HUES48 (cell line): ENCODE measurements around the gene CDC25B.

Experiments used
- H3K27ac ChIP-seq: one replicate; pipeline ENCODE4 v1.7.0; 2013; ENCODE audit warnings: low read depth, low read length, inconsistent platforms
- H3K27me3 ChIP-seq: 2 replicates; pipeline ENCODE4 v1.6.1; 2013; ENCODE audit warnings: mild to moderate bottlenecking, low read length; ENCODE audit not compliant: control insufficient read depth, insufficient read depth
- H3K36me3 ChIP-seq: 2 replicates; pipeline ENCODE4 v1.6.1; 2013; ENCODE audit warnings: low read length; ENCODE audit not compliant: control insufficient read depth, insufficient read depth
- H3K4me1 ChIP-seq: 2 replicates; pipeline ENCODE4 v1.6.1; 2013; ENCODE audit warnings: mild to moderate bottlenecking, low read length; ENCODE audit not compliant: control insufficient read depth, insufficient read depth
- H3K4me3 ChIP-seq: 2 replicates; pipeline ENCODE4 v1.5.1; 2013; ENCODE audit warnings: mild to moderate bottlenecking, low read depth, low read length
- H3K9ac ChIP-seq: 2 replicates; pipeline ENCODE4 v1.6.1; 2013; ENCODE audit warnings: mild to moderate bottlenecking, low read depth, low read length, moderate library complexity
- H3K9me3 ChIP-seq: 2 replicates; pipeline ENCODE4 v1.6.1; 2013; ENCODE audit warnings: low read length; ENCODE audit not compliant: control insufficient read depth, insufficient read depth

The CDC25B gene

DNA sequence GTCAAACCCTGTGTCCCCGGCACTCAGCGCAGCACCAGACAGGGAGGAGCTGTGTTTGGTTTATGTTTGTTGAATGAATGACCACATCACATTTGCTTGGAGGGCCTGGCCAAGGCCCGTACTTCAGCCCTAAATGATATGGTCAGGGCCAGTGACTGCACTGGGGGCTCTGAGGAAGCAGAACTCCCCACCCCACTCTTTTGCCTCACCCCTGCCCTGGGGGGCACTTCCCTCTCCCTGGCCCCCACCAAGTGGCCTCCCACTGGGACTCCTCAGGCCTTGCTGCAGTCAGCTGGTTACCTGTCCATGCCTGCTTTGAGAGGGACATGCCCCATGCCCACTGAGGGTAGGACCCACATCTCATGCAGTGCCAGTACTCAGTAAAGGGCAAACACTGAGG lies 31.5 kb upstream of the CDC25B start:
- Histone ChIP-seq H3K36me3 (peaks cover 11% of the 10 kb centered on the region; the same call in 1 of the 2 replicates), H3K9ac (no peak overlapping the region), H3K27ac (no peak overlapping the region), H3K27me3 (no peaks in the 10 kb centered on the region), H3K4me1 (peaks cover 14% of the 10 kb centered on the region), H3K4me3 (no peak overlapping the region), H3K9me3 (no peaks in the 10 kb centered on the region)

DNA sequence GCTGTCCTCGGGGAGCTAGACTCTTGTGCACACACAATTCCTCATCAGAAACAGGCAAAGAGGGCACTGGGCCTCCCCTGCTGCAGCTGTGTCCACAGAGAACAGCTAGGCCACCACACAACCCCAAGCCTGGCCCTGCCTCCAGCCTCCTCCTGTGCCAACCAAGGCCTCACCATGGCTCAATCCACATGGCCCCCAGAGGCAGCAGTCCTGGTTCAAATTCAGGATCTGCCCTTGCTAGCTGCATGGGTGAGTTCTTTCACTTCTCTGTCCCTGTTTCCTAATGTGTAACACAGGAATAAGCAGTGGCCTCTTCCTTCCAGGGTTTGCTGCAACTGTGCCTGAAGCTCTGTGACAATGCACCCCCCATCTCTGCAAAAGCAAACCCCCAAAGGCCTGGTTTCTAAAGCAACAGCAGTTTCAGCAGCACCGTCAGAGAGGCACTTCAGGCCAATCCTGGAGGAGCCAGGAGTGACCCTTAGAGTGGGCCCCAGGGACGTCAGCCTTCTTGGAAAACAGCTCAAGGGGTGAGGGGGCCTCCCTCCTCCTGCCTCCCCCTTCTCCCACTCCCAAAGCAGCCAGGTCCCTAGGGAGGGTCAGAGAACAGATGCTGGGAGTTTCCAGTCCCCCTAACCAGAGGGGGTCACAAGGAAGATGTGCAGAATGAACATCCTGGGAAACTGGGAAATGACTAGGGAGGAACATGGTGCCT lies 30.8 kb upstream of the CDC25B start:
- no peaks in the 10 kb centered on the region for H3K9me3 ChIP-seq
- no peaks in the 10 kb centered on the region for H3K27me3 ChIP-seq
- H3K4me1 ChIP-seq: peaks cover 14% of the 10 kb centered on the region
- no peak overlapping the region for H3K4me3 ChIP-seq
- no peak overlapping the region for H3K27ac ChIP-seq
- peaks cover 9% of the 10 kb centered on the region; the same call in 1 of the 2 replicates for H3K36me3 ChIP-seq
- no peak overlapping the region for H3K9ac ChIP-seq

DNA sequence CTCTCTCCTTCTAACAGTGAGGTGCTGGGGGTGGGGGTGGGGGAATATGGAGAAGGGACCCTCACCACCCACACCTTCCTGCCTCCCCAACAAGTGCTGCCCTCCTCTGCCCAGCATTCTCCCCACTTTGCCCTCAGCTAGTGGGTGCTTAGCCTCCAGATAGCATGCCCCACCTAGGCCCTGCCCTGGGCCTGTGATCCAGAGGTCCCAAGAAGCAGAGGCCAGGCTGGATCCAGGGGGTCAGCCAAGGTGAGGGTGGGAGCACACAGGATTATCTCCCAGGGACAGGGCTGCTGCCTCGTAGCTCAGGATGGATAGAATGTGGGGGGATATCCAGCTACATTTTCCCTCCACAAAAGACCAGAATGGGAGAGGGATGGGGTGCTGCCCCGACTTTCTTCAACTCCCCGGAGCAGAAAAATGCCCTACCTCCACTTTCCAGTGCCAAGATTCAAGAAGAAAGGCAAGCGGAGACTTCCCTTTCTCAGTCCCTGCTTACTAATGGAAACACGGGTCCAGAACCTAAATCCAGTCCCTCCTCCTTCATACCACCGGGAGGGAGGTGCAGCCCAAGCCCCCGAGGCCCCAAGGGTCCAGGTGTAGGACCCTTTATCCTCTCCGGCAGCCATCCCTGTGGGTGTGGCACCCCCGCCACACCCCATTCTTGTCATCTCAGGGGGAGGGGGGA lies 29.5 kb upstream of the CDC25B start:
- Histone ChIP-seq H3K9me3 (no peaks in the 10 kb centered on the region), H3K27me3 (no peaks in the 10 kb centered on the region), H3K36me3 (peaks cover 6% of the 10 kb centered on the region; the same call in 1 of the 2 replicates), H3K4me3 (peak overlapping the region; percentile 89), H3K27ac (no peak overlapping the region), H3K9ac (no peak overlapping the region; the same call in 1 of the 2 replicates), H3K4me1 (peaks cover 10% of the 10 kb centered on the region; the same call in 1 of the 2 replicates)

DNA sequence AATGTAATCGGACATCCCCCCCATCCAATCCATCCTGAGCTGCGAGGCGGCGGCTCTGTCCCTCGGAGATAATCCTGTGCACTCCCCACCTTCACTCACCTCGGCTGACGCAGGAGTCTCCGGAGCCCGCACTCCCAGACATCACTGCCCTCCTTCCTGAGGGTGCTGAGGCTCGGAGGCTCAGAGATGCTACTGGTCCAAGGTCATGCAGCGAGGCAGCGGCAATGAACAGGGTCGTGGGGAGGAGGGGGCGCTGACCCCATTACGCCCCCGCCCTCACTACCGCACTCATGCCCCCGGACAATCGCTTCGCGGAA lies 29.0 kb upstream of the CDC25B start:
- peak overlapping the region; percentile 33 for H3K27ac ChIP-seq
- peaks cover 3% of the 10 kb centered on the region; the same call in 1 of the 2 replicates for H3K36me3 ChIP-seq
- H3K9ac ChIP-seq: peak overlapping the region; percentile 37; the same call in 1 of the 2 replicates
- H3K9me3 ChIP-seq: no peaks in the 10 kb centered on the region
- H3K4me1 ChIP-seq: peaks cover 10% of the 10 kb centered on the region; the same call in 1 of the 2 replicates
- no peaks in the 10 kb centered on the region for H3K27me3 ChIP-seq
- peak overlapping the region; percentile 89 for H3K4me3 ChIP-seq

DNA sequence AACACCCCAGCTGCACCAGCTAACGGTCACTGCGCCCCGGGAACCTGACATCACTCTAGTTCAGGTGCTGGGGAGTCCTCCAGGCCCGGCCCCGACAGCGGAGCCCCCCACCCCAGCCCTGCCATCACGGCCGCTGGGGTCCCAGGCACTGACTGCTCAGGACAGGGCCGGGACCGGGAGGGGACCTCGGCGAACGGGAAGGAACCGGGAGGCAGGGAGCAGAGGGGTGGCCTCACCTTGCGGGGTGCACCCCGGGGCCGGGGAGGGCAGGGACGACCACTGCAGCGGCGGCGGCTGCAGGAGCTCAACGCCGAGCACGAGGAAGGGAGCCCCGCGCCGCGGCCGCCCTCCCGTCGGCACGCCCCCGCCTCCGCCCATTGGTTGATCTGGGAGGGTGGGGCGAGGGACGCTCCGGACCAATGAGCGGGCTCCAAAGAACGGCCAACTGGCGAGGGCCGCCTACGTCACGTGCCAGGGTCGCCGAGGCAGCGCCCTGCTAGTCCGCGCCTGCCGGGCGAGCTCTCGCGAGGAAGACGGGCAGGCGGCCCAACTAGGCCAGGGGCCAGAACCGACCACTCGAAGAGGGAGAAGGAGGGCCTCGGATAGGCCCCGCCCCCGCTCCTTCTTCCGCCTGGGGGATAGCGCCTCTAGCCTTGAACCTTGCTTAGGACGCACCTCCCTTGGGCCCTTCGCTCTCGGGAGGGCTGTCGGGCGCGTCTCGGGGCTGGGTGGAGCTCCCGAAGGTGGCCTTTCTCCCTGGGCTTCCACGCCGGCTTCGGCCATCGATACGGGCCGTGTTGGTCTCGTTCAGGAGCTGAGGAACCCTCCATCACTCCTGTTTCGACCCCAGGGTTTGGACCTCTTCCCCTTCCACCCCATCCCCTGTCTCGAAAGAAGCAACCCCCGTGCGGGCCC lies 28.4 kb upstream of the CDC25B start, which contains the start of gene ADISSP:
Gene ADISSP, minus strand, starts transcription at position 327 of the 915 bp plus-strand sequence. CDS start 7,653 bp downstream, outside the sequence.
- Histone ChIP-seq H3K9me3 (no peaks in the 10 kb centered on the region), H3K27me3 (no peaks in the 10 kb centered on the region), H3K36me3 (no peaks in the 10 kb centered on the region; the same call in 1 of the 2 replicates), H3K4me3 (peak within 1 kb of the TSS; percentile 89), H3K9ac (peak within 1 kb of the TSS; percentile 63), H3K4me1 (peaks cover 10% of the 10 kb centered on the region; the same call in 1 of the 2 replicates), H3K27ac (peak within 1 kb of the TSS; percentile 80)

DNA sequence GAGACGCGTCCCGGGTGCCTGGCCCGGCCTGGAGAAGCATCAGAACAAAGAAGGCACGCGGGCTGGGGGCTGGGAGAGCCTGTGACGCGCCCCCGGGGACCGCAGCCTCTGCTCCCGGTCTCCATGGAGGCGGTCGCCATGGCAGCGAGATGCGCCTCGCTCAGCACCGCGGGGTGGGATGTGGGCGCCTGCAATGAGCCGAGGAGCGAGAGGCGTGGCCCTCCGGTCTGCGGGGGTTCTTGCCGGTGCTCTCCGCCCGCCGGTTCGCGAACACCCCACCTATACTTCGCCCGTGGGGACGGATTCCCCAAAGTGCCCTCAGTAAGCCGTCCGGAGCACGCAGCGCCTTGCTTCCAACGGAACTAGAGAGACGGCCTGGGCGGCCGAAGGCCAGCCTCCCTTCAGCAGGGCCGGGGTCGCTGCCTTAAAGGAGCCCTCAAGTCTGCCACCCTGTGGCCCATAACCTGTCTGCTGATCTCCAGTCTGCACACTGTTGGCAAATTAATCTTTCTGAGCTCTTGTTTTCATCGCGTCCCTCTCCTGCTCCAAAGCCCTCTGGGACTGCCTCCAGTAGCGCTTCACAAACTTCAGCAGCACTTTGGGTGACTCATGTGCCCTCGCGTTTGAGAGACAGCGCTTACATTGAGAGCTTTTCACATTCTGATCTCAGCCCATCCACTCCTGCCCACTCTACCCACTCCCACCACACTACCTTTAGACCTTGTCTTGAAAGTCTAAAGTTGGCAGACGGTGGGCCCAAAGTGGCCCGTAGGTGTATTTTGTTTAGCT lies 27.6 kb upstream of the CDC25B start:
- H3K27me3 ChIP-seq: no peaks in the 10 kb centered on the region
- H3K36me3 ChIP-seq: no peaks in the 10 kb centered on the region; the same call in 1 of the 2 replicates
- peak overlapping the region; percentile 89 for H3K4me3 ChIP-seq

DNA sequence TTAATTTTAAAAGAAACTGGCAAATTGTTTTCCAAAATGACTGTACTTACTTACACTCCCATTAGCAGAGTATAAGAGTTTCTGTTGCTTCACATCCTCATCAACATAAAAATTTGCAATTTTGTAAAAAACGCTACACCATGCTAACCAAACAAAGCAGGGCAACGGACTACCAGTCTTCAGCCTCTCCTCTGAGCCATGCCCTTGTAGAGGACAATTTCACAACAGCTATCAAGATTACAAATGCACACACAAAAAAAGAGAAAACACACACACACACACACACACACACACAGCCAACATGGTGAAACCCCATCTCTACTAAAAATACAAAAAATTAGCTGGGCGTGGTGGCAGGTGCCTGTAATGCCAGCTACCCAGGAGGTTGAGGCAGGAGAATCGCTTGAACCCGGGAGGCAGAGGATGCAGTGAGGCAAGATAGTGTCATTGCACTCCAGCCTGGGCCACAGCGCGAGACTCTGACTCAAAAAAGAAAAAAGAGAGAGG lies 24.5 kb upstream of the CDC25B start:
- H3K4me3 ChIP-seq: no peak overlapping the region
- H3K27me3 ChIP-seq: peaks cover 11% of the 10 kb centered on the region
- H3K9me3 ChIP-seq: no peaks in the 10 kb centered on the region
- no peak overlapping the region for H3K9ac ChIP-seq
- H3K36me3 ChIP-seq: no peaks in the 10 kb centered on the region
- peaks cover 7% of the 10 kb centered on the region; the same call in 1 of the 2 replicates for H3K4me1 ChIP-seq
- H3K27ac ChIP-seq: no peak overlapping the region

More for the DNA sequence above, 27.6 kb upstream of the CDC25B start:
- Histone ChIP-seq H3K4me1 (peaks cover 10% of the 10 kb centered on the region; the same call in 1 of the 2 replicates), H3K9ac (peak overlapping the region; percentile 63), H3K27ac (peak overlapping the region; percentile 80), H3K9me3 (no peaks in the 10 kb centered on the region)

DNA sequence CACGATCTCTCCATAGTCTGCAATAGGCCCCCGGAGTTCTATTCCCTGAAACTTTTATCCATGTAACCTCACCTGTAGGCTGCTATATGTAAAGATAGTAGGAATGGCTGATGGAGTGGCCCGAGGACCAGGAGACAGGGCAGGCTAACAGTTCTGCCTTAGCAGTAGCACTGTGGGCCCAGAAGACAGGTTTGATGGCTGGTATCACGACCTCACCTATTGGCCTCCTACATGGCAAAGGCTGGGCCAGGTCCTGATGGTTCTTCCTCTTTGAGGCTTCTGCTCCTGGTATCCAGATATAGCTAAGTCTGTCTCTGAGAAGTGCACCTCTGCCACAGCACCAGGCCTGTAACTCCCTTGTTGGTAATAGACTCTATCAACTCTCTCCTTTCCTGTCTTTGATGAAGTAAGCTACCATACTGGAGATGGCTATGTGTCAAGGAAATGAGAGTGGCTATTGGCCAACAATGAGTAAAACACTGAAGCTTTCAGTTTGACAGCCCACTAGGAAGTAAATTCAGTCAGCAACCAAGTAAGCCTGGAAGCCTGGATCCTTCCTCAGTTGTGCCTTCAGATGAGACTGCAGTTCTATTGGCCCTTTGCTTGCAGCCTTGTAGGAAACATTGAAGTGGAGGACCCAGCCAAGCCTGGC lies 20.5 kb upstream of the CDC25B start:
- no peak overlapping the region for H3K4me3 ChIP-seq
- no peak overlapping the region for H3K9ac ChIP-seq
- H3K36me3 ChIP-seq: no peaks in the 10 kb centered on the region
- peaks cover 42% of the 10 kb centered on the region for H3K27me3 ChIP-seq
- no peaks in the 10 kb centered on the region for H3K9me3 ChIP-seq
- H3K4me1 ChIP-seq: peaks cover 10% of the 10 kb centered on the region
- H3K27ac ChIP-seq: no peak overlapping the region

DNA sequence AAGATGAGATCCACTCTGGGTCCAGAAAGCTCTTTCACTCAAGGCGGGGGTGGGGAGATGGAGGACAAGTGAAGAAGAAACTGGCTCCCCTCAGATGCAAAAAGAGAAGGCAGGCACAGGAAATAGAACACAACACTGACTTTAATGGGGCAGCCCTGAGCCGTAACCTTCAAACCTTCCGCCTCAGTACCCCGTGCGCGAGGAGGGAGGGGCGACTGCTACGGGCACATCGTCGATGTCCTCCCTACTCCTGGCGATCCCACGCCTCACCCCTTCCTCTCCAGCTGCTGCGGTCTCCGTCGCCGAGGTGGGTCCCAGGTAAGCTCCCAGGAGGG lies 18.8 kb upstream of the CDC25B start:
- H3K27me3 ChIP-seq: peaks cover 44% of the 10 kb centered on the region
- peaks cover 10% of the 10 kb centered on the region for H3K4me1 ChIP-seq
- no peak overlapping the region for H3K9ac ChIP-seq
- H3K27ac ChIP-seq: no peak overlapping the region
- peak overlapping the region; percentile 69 for H3K4me3 ChIP-seq
- H3K36me3 ChIP-seq: no peaks in the 10 kb centered on the region
- H3K9me3 ChIP-seq: no peaks in the 10 kb centered on the region
